Heart right ventricle (tissue), 16 donors: ENCODE results near the gene GON7. TPM values are rescaled to one million over a fixed set of nuclear protein-coding genes. Genes with fewer than 3 reads are reported as not detected.
"Not testable (repeated sequence)": the region's sequence is repeated elsewhere in the genome, so short reads cannot be mapped to it uniquely, and the experiment has no call there.

Experiments used
- ATAC-seq, 8 donors: fragments of 200-7000 bp; cut with Tn5 transposase; one replicate each; pipeline ENCODE4 v1.9.1; 2020; ENCODE audit warnings: mild to moderate bottlenecking in 8 of 8, moderate library complexity in 8 of 8, moderate number of reproducible peaks in 1 of 8
- DNase-seq, 2 donors: peaks; one replicate each; pipeline ENCODE4 v3.0.0-alpha.2; 2020
- H3K27ac ChIP-seq, 10 donors: fragments of 200-600 bp; sonication (generic) in 2 of 10; one replicate each; pipeline versions ENCODE4 v1.5.0 to v1.8.0; 2020 to 2022; ENCODE audit warnings: mild to moderate bottlenecking in 3 of 10
- H3K27me3 ChIP-seq, 7 donors: fragments of 200-600 bp; one replicate each; pipeline ENCODE4 v1.8.0; 2021 to 2022; ENCODE audit warnings: mild to moderate bottlenecking in 2 of 7
- H3K36me3 ChIP-seq, 9 donors: fragments of 200-600 bp; sonication (generic) in 1 of 9; one replicate each; pipeline versions ENCODE4 v1.5.0 to v1.8.0; 2020 to 2022; ENCODE audit warnings: mild to moderate bottlenecking in 2 of 9
- H3K4me1 ChIP-seq, 9 donors: fragments of 200-600 bp; sonication (generic) in 1 of 9; one replicate each; pipeline versions ENCODE4 v1.5.0 to v1.8.0; 2020 to 2022; ENCODE audit warnings: mild to moderate bottlenecking in 4 of 9
- H3K4me3 ChIP-seq, 10 donors: fragments of 200-600 bp; sonication (generic) in 2 of 10; one replicate each; pipeline versions ENCODE4 v1.5.0 to v1.8.0; 2020 to 2022; ENCODE audit warnings: mild to moderate bottlenecking in 7 of 10, moderate library complexity in 2 of 10
- H3K9me3 ChIP-seq, 11 donors: fragments of 200-600 bp in 10 of 11; sonication (generic) in 2 of 11; one replicate each; pipeline versions ENCODE4 v1.5.0 to v1.8.0; 2013 to 2022; ENCODE audit warnings: mild to moderate bottlenecking in 2 of 11, control low read depth in 1 of 11, moderate library complexity in 1 of 11
- CTCF ChIP-seq, 9 donors: fragments of 200-600 bp; sonication (generic) in 2 of 9; IDR thresholded peaks; one replicate each; pipeline versions ENCODE4 v1.5.0 to v1.8.0; 2021 to 2022; ENCODE audit warnings: antibody characterized with exemption in 9 of 9, mild to moderate bottlenecking in 5 of 9, moderate library complexity in 1 of 9
- WGBS, 2 donors: extraction: QIAGEN DNeasy Blood & Tissue Kit; methylation state at CpG; one replicate each; pipeline ENCODE4 v1.1.7; 2013; ENCODE audit warnings: inconsistent platforms in 1 of 2; 5-methylcytosine and 5-hydroxymethylcytosine counted together
- intact Hi-C, 10 donors: fragments of 100-400 bp; cut with DNase I; formaldehyde crosslinking; loops; one replicate each; pipeline versions ENCODE4 v1.11.1 to v1.14.2; 2022
- polyA plus RNA-seq, 2 donors: library from polyadenylated mRNA; stranded (reverse); fragments of 200-250 nt; gene quantifications; one replicate each; pipeline ENCODE4 v1.2.3, GENCODE V29; 2013
- total RNA-seq, 10 donors: library from RNA; stranded (reverse); fragmentation: NEBNext Ultra II Directional in 3 of 10; extraction: Animal tissue kit (Norgen Biotek cat#: 25700) in 3 of 10; gene quantifications; one replicate each; pipeline versions ENCODE4 v1.2.1 to v1.2.4, GENCODE V29; 2021 to 2023
- donor health status: Arrhythmogenic right ventricular cardiomyopathy.
- donor health status: ischemic (EF 13 %, LVEDD 7.1; RV severe dilation, severe dysfunction).
- donor health status: healthy with polysubstance abuse.
- donor health status: DM: no; HTN: yes; CAD: no.
- donor health status: DM: no; HTN: no; CAD: no.
- donor health status: ischemic (EF 25% LVEDD 6.9; RV normal size, moderate dysfunction).
- donor health status: ischemic (EF 25% LVEDD 5.7; RV mildly dilated, moderate dysfunction).
- donor health status: healthy.
- donor health status: DM: yes; HTN: yes; CAD: no.
- donor health status: Ischemic cardiomyopathy.
- donor health status: ischemic (EF 35%, LVEDD 5.7; RV mildly dilated, moderate dysfunction).
- donor health status: nonischemic (EF 11% LVEDD 7.7; RV severe dilation, severe dysfunction).
- donor health status: DM: yes; HTN: yes; CAD: no.
- donor health status: PGD.
- donor health status: ischemic (EF 29% LVEDD 5.4; RV normal size, mild dysfunction).
- donor health status: nonischemic (EF 23%, LVEDD 6.1; RV moderate dilation, normal function).

GON7 gene
- total and polyA plus RNA-seq, 12 donors: 9.9 to 20.1 (median 15.1) TPM

- H3K36me3 ChIP-seq: no peaks in the 10 kb centered on the region
- intact Hi-C loops: no loop called here
- no peaks in the 10 kb centered on the region for H3K27me3 ChIP-seq
- peaks cover 0 to 2% (median 0%) of the 10 kb centered on the region in 11 donors for H3K9me3 ChIP-seq
- WGBS, 2 donors: 65 to 80% methylated on average over 5 of the region's 5 CpGs
- H3K4me1 ChIP-seq: no peaks in the 10 kb centered on the region
- no peak overlapping the region for H3K27ac ChIP-seq
- TF ChIP-seq CTCF (IDR thresholded peaks at IDR 0.05): no peak
- no peak for DNase-seq
- no peak overlapping the region for H3K4me3 ChIP-seq
- no peak for ATAC-seq
Measured at GRCh38 chr14:93163564-93163963, 43.3 kb downstream of the GON7 start.

GRCh38 chr14:93161411-93161940, 45.4 kb downstream of the GON7 start:
- Histone ChIP-seq H3K4me1 (no peaks in the 10 kb centered on the region), H3K36me3 (no peaks in the 10 kb centered on the region), H3K4me3 (no peak overlapping the region), H3K9me3 (peaks cover 0 to 2% (median 0%) of the 10 kb centered on the region in 11 donors), H3K27ac (no peak overlapping the region), H3K27me3 (no peaks in the 10 kb centered on the region)
- DNase-seq (no peak), ATAC-seq (no peak)
- intact Hi-C loops: no loop called here
- no peak for TF ChIP-seq CTCF (IDR thresholded peaks at IDR 0.05)
- 54 to 58% methylated on average over 4 of the region's 4 CpGs for WGBS, 2 donors

- Histone ChIP-seq H3K4me1 (no peaks in the 10 kb centered on the region), H3K27me3 (no peaks in the 10 kb centered on the region), H3K4me3 (no peak overlapping the region), H3K27ac (no peak overlapping the region), H3K9me3 (peaks cover 0 to 2% (median 0%) of the 10 kb centered on the region in 11 donors), H3K36me3 (no peaks in the 10 kb centered on the region)
- WGBS, 2 donors: 36 to 37% methylated on average over 4 of the region's 4 CpGs
- peak in 6 of 9 donors; percentile 21 to 45 (median 34) for TF ChIP-seq CTCF (IDR thresholded peaks at IDR 0.05)
- DNase-seq (no peak), ATAC-seq (no peak)
- intact Hi-C loops: no loop called here
Measured at GRCh38 chr14:93160353-93160801, 46.5 kb downstream of the GON7 start.

- H3K4me1 ChIP-seq, H3K4me3 ChIP-seq, DNase-seq, intact Hi-C loops, H3K36me3 ChIP-seq, H3K9me3 ChIP-seq, ATAC-seq, H3K27me3 ChIP-seq, H3K27ac ChIP-seq: not testable (repeated sequence)
- WGBS, 2 donors: 58 to 70% methylated on average over 5 of the region's 5 CpGs
Measured at GRCh38 chr14:93159625-93160352, 47.1 kb downstream of the GON7 start.

GRCh38 chr14:93158349-93158748, 48.5 kb downstream of the GON7 start:
- ATAC-seq, DNase-seq, H3K4me1 ChIP-seq, H3K36me3 ChIP-seq, intact Hi-C loops, H3K4me3 ChIP-seq, H3K27ac ChIP-seq, H3K9me3 ChIP-seq, H3K27me3 ChIP-seq: not testable (repeated sequence)
- 93 to 94% methylated on average over 7 of the region's 7 CpGs for WGBS, 2 donors
